Measurements from ENCODE around the gene ATP1B3. TPM values are rescaled to one million over a fixed set of nuclear protein-coding genes. Genes with fewer than 3 reads are reported as not detected.

The ATP1B3 gene
- total and polyA plus RNA-seq, 9 of the 15 experiments (the other 6 are each of a cell fraction or from before 2014, with no cell fraction given): 48.3 to 202 (median 123) TPM

- TF ChIP-seq ZNF318 (IDR thresholded peaks at IDR 0.05; ENCODE audit: borderline replicate concordance in 1 of 2, low read depth in 1 of 2) (no peak), NRF1 (conservative IDR thresholded peaks at IDR 0.05 in 1 of 2, IDR thresholded peaks at IDR 0.05 in 1 of 2) (peak in 1 of 2 experiments; percentile 26; a peak in 2 of 4 replicates), BRF2 (IDR thresholded peaks at IDR 0.05; ENCODE audit: borderline replicate concordance, insufficient read depth, insufficient read length) (no peak), ZFP36 (IDR thresholded peaks at IDR 0.05; ENCODE audit: low read depth, low read length, partially characterized antibody) (no peak), HCFC1 (IDR thresholded peaks at IDR 0.05; ENCODE audit: low read depth, low read length) (no peak; the same call in 1 of the 2 replicates), CCNT2 (IDR thresholded peaks at IDR 0.05; ENCODE audit: borderline replicate concordance, extremely low read depth, insufficient read length, low read depth, low read length) (peak; percentile 75), XRCC4 (IDR thresholded peaks at IDR 0.05; ENCODE audit: extremely low read depth, insufficient read depth, insufficient read length) (no peak), CTBP1 (IDR thresholded peaks at IDR 0.05; ENCODE audit: borderline replicate concordance) (peak; percentile 73), KDM5B (IDR thresholded peaks at IDR 0.05; ENCODE audit: insufficient replicate concordance, low read depth, low read length) (peak; percentile 88), ZNF217 (CRISPR knock-in tag; IDR thresholded peaks at IDR 0.05) (no peak), ETS2 (tag; IDR thresholded peaks at IDR 0.05; ENCODE audit: borderline replicate concordance, poor library complexity, severe bottlenecking) (no peak), PKNOX1 (IDR thresholded peaks at IDR 0.05) (no peak), ZNF232 (CRISPR knock-in tag; IDR thresholded peaks at IDR 0.05) (0 out of 2 replicates have a peak, but pooled peaks have one; percentile 49), SRSF3 (IDR thresholded peaks at IDR 0.05; ENCODE audit: insufficient read depth, low read length) (0 out of 2 replicates have a peak, but pooled peaks have one; percentile 14)
These were observed at the start of gene ATP1B3 (continued) for GRCh38 chr3:141876381-141876890.
